Body of pancreas (tissue), 4 donors: ENCODE data around the gene GID8.

Experiments
- CTCF ChIP-seq, 7 experiments: fragments of 450-650 bp in 4 of 7; fragments of 200-600 bp in 3 of 7; sonication (generic) in 3 of 7; IDR thresholded peaks; one replicate each; pipeline ENCODE4 v1.5.1; 2016 to 2019; ENCODE audit warnings: antibody characterized with exemption in 7 of 7
- POLR2A ChIP-seq, 3 donors: fragments of 450-650 bp; IDR thresholded peaks; one replicate each; pipeline ENCODE4 v1.6.1; 2016; ENCODE audit warnings: antibody characterized with exemption in 3 of 3, mild to moderate bottlenecking in 2 of 3

- TF ChIP-seq POLR2A (IDR thresholded peaks at IDR 0.05) (no peak), CTCF (IDR thresholded peaks at IDR 0.05) (no peak)
These were observed 12.3 kb upstream of the GID8 start for GRCh38 chr20:62925420-62926228.
